Peyer's patch (tissue), 4 donors: Measurements from ENCODE around the gene LEF1. TPM values are rescaled to one million over a fixed set of nuclear protein-coding genes. Genes with fewer than 3 reads are reported as not detected.

Source experiments
- DNase-seq, 3 donors: peaks; one replicate each; pipeline ENCODE4 v3.0.0-alpha.2; 2017 to 2019
- H3K27ac ChIP-seq, 4 donors: fragments of 200-600 bp; sonication (generic); one replicate each; pipeline ENCODE4 v1.5.1; 2016 to 2019
- H3K27me3 ChIP-seq, 2 donors: fragments of 200-600 bp; sonication (generic); one replicate each; pipeline ENCODE4 v1.5.1; 2019
- H3K36me3 ChIP-seq, 3 donors: fragments of 200-600 bp; sonication (generic); one replicate each; pipeline ENCODE4 v1.5.1; 2016 to 2019
- H3K4me1 ChIP-seq, 4 donors: fragments of 200-600 bp; sonication (generic); one replicate each; pipeline ENCODE4 v1.5.1; 2016 to 2019
- H3K4me3 ChIP-seq, 4 donors: fragments of 200-600 bp; sonication (generic); 1 replicate in 3 of 4; 2 replicates in 1 of 4; pipeline ENCODE4 v1.5.1; 2016 to 2019; ENCODE audit warnings: mild to moderate bottlenecking in 1 of 4
- H3K9me3 ChIP-seq, 4 donors: fragments of 200-600 bp; sonication (generic); one replicate each; pipeline ENCODE4 v1.5.1; 2016 to 2019; ENCODE audit warnings: mild to moderate bottlenecking in 1 of 4
- CTCF ChIP-seq, 6 experiments: fragments of 450-650 bp in 4 of 6; fragments of 200-600 bp in 2 of 6; sonication (generic) in 1 of 6; IDR thresholded peaks; one replicate each; pipeline ENCODE4 v1.5.1; 2017 to 2019; ENCODE audit warnings: antibody characterized with exemption in 6 of 6, mild to moderate bottlenecking in 3 of 6, moderate library complexity in 1 of 6
- POLR2A ChIP-seq, 2 donors: fragments of 450-650 bp; IDR thresholded peaks; one replicate each; pipeline ENCODE4 v1.5.1; 2017; ENCODE audit warnings: antibody characterized with exemption in 2 of 2, mild to moderate bottlenecking in 2 of 2, moderate library complexity in 2 of 2
- total RNA-seq, 4 donors: library from RNA; depleted of rRNA; stranded (reverse); fragments of >200 nt; gene quantifications; one replicate each; pipeline ENCODE4 v1.1.0, GENCODE V29; 2016

LEF1 gene
- total RNA-seq, 4 donors from 2014 or later: 0.53 to 34.7 (median 4.4) TPM

- no peak for DNase-seq
- Histone ChIP-seq H3K4me3 (peak overlapping the region; percentile 33 to 66 (median 56)), H3K36me3 (no peaks in the 10 kb centered on the region), H3K27me3 (peaks cover 0 to 28% of the 10 kb centered on the region in 2 donors), H3K4me1 (peaks cover 0 to 36% (median 4%) of the 10 kb centered on the region in 4 donors), H3K9me3 (no peaks in the 10 kb centered on the region), H3K27ac (peak overlapping the region in 1 of 4 donors; percentile 67)
- TF ChIP-seq POLR2A (IDR thresholded peaks at IDR 0.05) (no peak), CTCF (IDR thresholded peaks at IDR 0.05) (no peak)
Observed at GRCh38 chr4:108166038-108166437, 2.7 kb downstream of the LEF1 start.

GRCh38 chr4:108165586-108165985 lies 3.1 kb downstream of the LEF1 start:
- TF ChIP-seq POLR2A (IDR thresholded peaks at IDR 0.05) (no peak), CTCF (IDR thresholded peaks at IDR 0.05) (no peak)
- DNase-seq: no peak

GRCh38 chr4:108163351-108163750 lies 5.4 kb downstream of the LEF1 start:
- DNase-seq: no peak
- no peak for TF ChIP-seq POLR2A (IDR thresholded peaks at IDR 0.05)
- no peak for TF ChIP-seq CTCF (IDR thresholded peaks at IDR 0.05)
- Histone ChIP-seq H3K27me3 (peaks cover 0 to 13% of the 10 kb centered on the region in 2 donors), H3K36me3 (no peaks in the 10 kb centered on the region), H3K4me1 (peaks cover 0 to 25% (median 2%) of the 10 kb centered on the region in 4 donors), H3K9me3 (no peaks in the 10 kb centered on the region), H3K27ac (no peak overlapping the region), H3K4me3 (no peak overlapping the region)

More at GRCh38 chr4:108165586-108165985, 3.1 kb downstream of the LEF1 start:
- H3K9me3 ChIP-seq: no peaks in the 10 kb centered on the region
- H3K36me3 ChIP-seq: no peaks in the 10 kb centered on the region
- peaks cover 0 to 26% of the 10 kb centered on the region in 2 donors for H3K27me3 ChIP-seq
- peak overlapping the region in 1 of 4 donors; percentile 67 for H3K27ac ChIP-seq
- H3K4me3 ChIP-seq: peak overlapping the region in 1 of 4 donors; percentile 55
- H3K4me1 ChIP-seq: peaks cover 0 to 36% (median 4%) of the 10 kb centered on the region in 4 donors

DNA sequence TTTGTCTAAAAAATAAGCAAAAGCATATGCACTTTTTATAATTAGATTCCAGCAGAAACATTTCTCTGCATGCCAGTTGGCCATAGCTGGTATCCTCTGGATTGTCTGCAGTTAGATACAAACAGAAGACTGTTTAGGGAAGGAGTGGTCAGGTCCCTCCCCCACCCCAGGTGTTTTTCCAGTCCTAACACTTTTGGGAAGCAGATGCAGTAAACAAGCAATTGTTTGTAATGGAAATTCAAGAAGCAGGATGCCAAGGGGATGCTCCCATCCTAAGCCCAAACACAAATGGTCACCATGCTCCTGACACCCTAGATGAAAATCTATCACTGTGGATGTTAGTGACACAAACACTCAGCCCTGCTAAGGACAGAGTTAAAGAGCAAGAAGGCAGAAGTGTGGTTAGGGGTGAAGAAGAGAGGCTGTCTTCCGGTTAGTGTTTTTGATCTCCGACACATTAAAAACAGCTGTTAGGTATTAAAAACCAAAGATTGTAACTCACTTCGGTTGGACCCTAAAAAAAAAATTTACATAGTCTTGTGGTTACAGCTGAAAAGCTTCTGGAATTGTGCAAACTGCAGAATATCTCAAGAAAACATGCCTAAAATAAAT lies 7.9 kb downstream of the LEF1 start:
- peaks cover 0 to 2% (median 0%) of the 10 kb centered on the region in 4 donors for H3K4me1 ChIP-seq
- H3K27ac ChIP-seq: peak overlapping the region in 1 of 4 donors; percentile 6
- H3K9me3 ChIP-seq: no peaks in the 10 kb centered on the region
- no peak for DNase-seq
- no peak for TF ChIP-seq CTCF (IDR thresholded peaks at IDR 0.05)
- H3K4me3 ChIP-seq: no peak overlapping the region
- H3K36me3 ChIP-seq: no peaks in the 10 kb centered on the region
- peaks cover 0 to 2% of the 10 kb centered on the region in 2 donors for H3K27me3 ChIP-seq

GRCh38 chr4:108159845-108160244 lies 8.9 kb downstream of the LEF1 start:
- H3K4me3 ChIP-seq: no peak overlapping the region
- DNase-seq: no peak
- H3K27ac ChIP-seq: peak overlapping the region in 1 of 4 donors; percentile 17
- H3K27me3 ChIP-seq: no peaks in the 10 kb centered on the region
- no peaks in the 10 kb centered on the region for H3K36me3 ChIP-seq
- no peaks in the 10 kb centered on the region for H3K4me1 ChIP-seq
- TF ChIP-seq CTCF (IDR thresholded peaks at IDR 0.05) (no peak), POLR2A (IDR thresholded peaks at IDR 0.05) (no peak)
- no peaks in the 10 kb centered on the region for H3K9me3 ChIP-seq
